Sciatic nerve (tissue), 2 donors: ENCODE data around the gene APOC1. TPM values are rescaled to one million over a fixed set of nuclear protein-coding genes. Genes with fewer than 3 reads are reported as not detected.

Source experiments
- ATAC-seq: fragments of 200-7000 bp; cut with Tn5 transposase; one replicate; pipeline ENCODE4 v1.9.1; 2020; ENCODE audit warnings: mild to moderate bottlenecking, moderate library complexity
- DNase-seq: peaks from one replicate; pipeline ENCODE4 v3.0.0-alpha.2; 2020; ENCODE audit warnings: low spot score
- intact Hi-C: fragments of 100-400 bp; cut with DNase I; formaldehyde crosslinking; loops from one replicate; pipeline ENCODE4 v1.14.2; 2022
- total RNA-seq: library from RNA; stranded (reverse); fragmentation: NEBNext Ultra II Directional; extraction: Animal tissue kit (Norgen Biotek cat#: 25700); gene quantifications from one replicate; pipeline ENCODE4 v1.2.1, GENCODE V29; 2021
- donor health status: DM: no; HTN: no; CAD: no.
- donor health status: DM: no; HTN: no; CAD: no.

Gene APOC1
- total RNA-seq, 1 donor from 2014 or later: 29.0 TPM

- DNase-seq (no peak), ATAC-seq (no peak)
- intact Hi-C loops: no loop called here
Measured at GRCh38 chr19:44948763-44949374, 34.5 kb downstream of the APOC1 start.

- ATAC-seq (no peak), DNase-seq (no peak)
- intact Hi-C loops: no loop called here
Measured at GRCh38 chr19:44949550-44949949, 35.1 kb downstream of the APOC1 start.

- ATAC-seq (peak; percentile 7), DNase-seq (peak; percentile 72)
- intact Hi-C loops: no loop called here
Measured at GRCh38 chr19:44951179-44952159, 37.1 kb downstream of the APOC1 start.

GRCh38 chr19:44954278-44954648, 39.9 kb downstream of the APOC1 start:
- intact Hi-C loops: no loop called here
- DNase-seq (no peak), ATAC-seq (peak; percentile 0)

- DNase-seq (peak; percentile 98), ATAC-seq (peak; percentile 97)
- intact Hi-C loops: loop anchor here (5.0 kb wide), 1 partner anchor 53 kb away; no protein-coding TSS in a partner anchor
Measured at GRCh38 chr19:44954649-44955504, 40.5 kb downstream of the APOC1 start, which contains the start of gene CLPTM1. CLPTM1 (plus strand) TSS chr19:44955380; CDS start chr19:44955396, 16 bp downstream.

GRCh38 chr19:44955505-44956439, 41.4 kb downstream of the APOC1 start:
- no peak for DNase-seq
- peak; percentile 8 for ATAC-seq
- intact Hi-C loops: loop anchor here (5.0 kb wide), 1 partner anchor 53 kb away; no protein-coding TSS in a partner anchor

- DNase-seq (no peak), ATAC-seq (no peak)
- intact Hi-C loops: loop anchor here (5.0 kb wide), 1 partner anchor 55 kb away; no protein-coding TSS in a partner anchor
Measured at GRCh38 chr19:44957526-44957925, 43.1 kb downstream of the APOC1 start.

GRCh38 chr19:44958090-44958489, 43.7 kb downstream of the APOC1 start:
- DNase-seq (no peak), ATAC-seq (no peak)
- intact Hi-C loops: loop anchor here (5.0 kb wide), 1 partner anchor 56 kb away; no protein-coding TSS in a partner anchor

GRCh38 chr19:44959691-44960090, 45.3 kb downstream of the APOC1 start:
- DNase-seq: no peak
- intact Hi-C loops: loop anchor here (5.0 kb wide), 1 partner anchor 57 kb away; no protein-coding TSS in a partner anchor
- no peak for ATAC-seq

GRCh38 chr19:44960906-44961728, 46.7 kb downstream of the APOC1 start:
- DNase-seq (no peak), ATAC-seq (no peak)
- intact Hi-C loops: no loop called here

- no peak for ATAC-seq
- intact Hi-C loops: no loop called here
- no peak for DNase-seq
Measured at GRCh38 chr19:44961821-44962220, 47.4 kb downstream of the APOC1 start.

- intact Hi-C loops: no loop called here
- ATAC-seq (no peak), DNase-seq (no peak)
Measured at GRCh38 chr19:44968118-44968517, 53.7 kb downstream of the APOC1 start.

GRCh38 chr19:44968670-44969069, 54.3 kb downstream of the APOC1 start:
- ATAC-seq: no peak
- DNase-seq: no peak
- intact Hi-C loops: no loop called here
